Endometrial microvascular endothelial cells (primary cell): ENCODE measurements around the gene GRK3. TPM values are rescaled to one million over a fixed set of nuclear protein-coding genes. Genes with fewer than 3 reads are reported as not detected.
"Not testable (repeated sequence)": the region's sequence is repeated elsewhere in the genome, so short reads cannot be mapped to it uniquely, and the experiment has no call there.

Experiments used
- in situ Hi-C: cut with HindIII; loops from 2 replicates; pipeline ENCODE4 v1.10.0; 2017; ENCODE audit warnings: low sequenced_read_pairs, low pct_unique_long_range_greater_than_20kb; ENCODE audit errors: inconsistent ontology term
- total RNA-seq: library from RNA; depleted of rRNA; stranded (reverse); fragments of >200 nt; gene quantifications from one replicate; pipeline ENCODE4 v1.2.3, GENCODE V29; 2015; ENCODE audit errors: inconsistent ontology term

GRK3 gene
- total RNA-seq, 1 donor from 2014 or later: 0.46 TPM

- in situ Hi-C loops: not testable (repeated sequence)
Measured at GRCh38 chr22:25568066-25568465, 3.6 kb downstream of the GRK3 start.

- in situ Hi-C loops: no loop called here
Measured at GRCh38 chr22:25569361-25569760, 4.9 kb downstream of the GRK3 start.

- in situ Hi-C loops: no loop called here
Measured at GRCh38 chr22:25569983-25570382, 5.5 kb downstream of the GRK3 start.

GRCh38 chr22:25570486-25570885 is 6.0 kb downstream of the GRK3 start:
- in situ Hi-C loops: no loop called here

- in situ Hi-C loops: not testable (repeated sequence)
Measured at GRCh38 chr22:25571969-25572707, 7.7 kb downstream of the GRK3 start.

- in situ Hi-C loops: no loop called here
Measured at GRCh38 chr22:25572708-25573171, 8.3 kb downstream of the GRK3 start.

- in situ Hi-C loops: no loop called here
Measured at GRCh38 chr22:25573841-25574240, 9.4 kb downstream of the GRK3 start.

GRCh38 chr22:25574736-25575135 is 10.3 kb downstream of the GRK3 start:
- in situ Hi-C loops: no loop called here

- in situ Hi-C loops: not testable (repeated sequence)
Measured at GRCh38 chr22:25575674-25576392, 11.4 kb downstream of the GRK3 start.

- in situ Hi-C loops: not testable (repeated sequence)
Measured at GRCh38 chr22:25581452-25581851, 17.0 kb downstream of the GRK3 start.

GRCh38 chr22:25582946-25583345 is 18.5 kb downstream of the GRK3 start:
- in situ Hi-C loops: no loop called here

GRCh38 chr22:25584993-25585392 is 20.5 kb downstream of the GRK3 start:
- in situ Hi-C loops: not testable (repeated sequence)

GRCh38 chr22:25589664-25590063 is 25.2 kb downstream of the GRK3 start:
- in situ Hi-C loops: not testable (repeated sequence)

- in situ Hi-C loops: not testable (repeated sequence)
Measured at GRCh38 chr22:25593323-25593722, 28.8 kb downstream of the GRK3 start.

- in situ Hi-C loops: no loop called here
Measured at GRCh38 chr22:25598609-25599008, 34.1 kb downstream of the GRK3 start.

GRCh38 chr22:25602445-25602844 is 38.0 kb downstream of the GRK3 start:
- in situ Hi-C loops: no loop called here

GRCh38 chr22:25602916-25603315 is 38.4 kb downstream of the GRK3 start:
- in situ Hi-C loops: no loop called here

GRCh38 chr22:25605146-25605545 is 40.7 kb downstream of the GRK3 start:
- in situ Hi-C loops: not testable (repeated sequence)

GRCh38 chr22:25605565-25605964 is 41.1 kb downstream of the GRK3 start:
- in situ Hi-C loops: not testable (repeated sequence)

- in situ Hi-C loops: not testable (repeated sequence)
Measured at GRCh38 chr22:25611284-25611683, 46.8 kb downstream of the GRK3 start.
